ENCODE data around the gene BABAM2.

Gene BABAM2

GRCh38 chr2:28268386-28268785 is 377.9 kb downstream of the BABAM2 start:
- no peak for DNase-seq

- DNase-seq: no peak
Observed at GRCh38 chr2:28269019-28269784, 378.7 kb downstream of the BABAM2 start.

GRCh38 chr2:28270456-28271152 is 380.1 kb downstream of the BABAM2 start:
- DNase-seq: no peak

GRCh38 chr2:28271231-28271918 is 380.8 kb downstream of the BABAM2 start:
- DNase-seq: no peak

- DNase-seq: no peak
Observed at GRCh38 chr2:28271919-28272250, 381.4 kb downstream of the BABAM2 start.

- no peak for DNase-seq
Observed at GRCh38 chr2:28273751-28274150, 383.2 kb downstream of the BABAM2 start.

GRCh38 chr2:28274911-28275685 is 384.6 kb downstream of the BABAM2 start:
- no peak for DNase-seq

- no peak for DNase-seq
Observed at GRCh38 chr2:28276076-28276618, 385.6 kb downstream of the BABAM2 start.

- no peak for DNase-seq
Observed at GRCh38 chr2:28276807-28277206, 386.3 kb downstream of the BABAM2 start.

GRCh38 chr2:28277466-28277865 is 386.9 kb downstream of the BABAM2 start:
- no peak for DNase-seq

- DNase-seq: no peak
Observed at GRCh38 chr2:28279371-28279770, 388.8 kb downstream of the BABAM2 start.

- no peak for DNase-seq
Observed at GRCh38 chr2:28280619-28281018, 390.1 kb downstream of the BABAM2 start.

- DNase-seq: no peak
Observed at GRCh38 chr2:28281739-28282138, 391.2 kb downstream of the BABAM2 start.

GRCh38 chr2:28282248-28282647 is 391.7 kb downstream of the BABAM2 start:
- DNase-seq: no peak

GRCh38 chr2:28282861-28283646 is 392.5 kb downstream of the BABAM2 start:
- DNase-seq: no peak

GRCh38 chr2:28283861-28284260 is 393.3 kb downstream of the BABAM2 start:
- no peak for DNase-seq

- DNase-seq: no peak
Observed at GRCh38 chr2:28286678-28287077, 396.1 kb downstream of the BABAM2 start.

GRCh38 chr2:28287256-28287915 is 396.9 kb downstream of the BABAM2 start:
- no peak for DNase-seq

- no peak for DNase-seq
Observed at GRCh38 chr2:28288620-28289019, 398.1 kb downstream of the BABAM2 start.

GRCh38 chr2:28291811-28292440 is 401.4 kb downstream of the BABAM2 start:
- no peak for DNase-seq

- no peak for DNase-seq
Observed at GRCh38 chr2:28292491-28292890, 402.0 kb downstream of the BABAM2 start.

Measured in activated CD4-positive, alpha-beta T cell treated with anti-CD3 and anti-CD28 coated beads for 1 hour (primary cell).